ENCODE measurements around the gene ZNF625.

DNA sequence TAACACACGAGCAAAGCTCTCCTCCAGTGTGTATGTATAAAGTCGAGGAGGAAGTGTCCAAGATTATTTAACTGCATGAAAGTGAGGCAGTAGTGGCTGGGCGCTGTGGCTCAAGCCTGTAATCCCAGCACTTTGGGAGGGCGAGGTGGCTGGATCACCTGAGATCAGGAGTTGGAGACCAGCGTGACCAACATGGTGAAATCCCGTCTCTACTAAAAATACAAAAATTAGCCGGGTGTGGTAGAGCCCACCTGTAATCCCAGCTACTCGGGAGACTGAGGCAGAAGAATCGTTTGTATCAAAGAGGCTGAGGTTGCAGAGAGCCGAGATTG lies 15.2 kb downstream of the ZNF625 start:
- TF ChIP-seq, protein P1, sequence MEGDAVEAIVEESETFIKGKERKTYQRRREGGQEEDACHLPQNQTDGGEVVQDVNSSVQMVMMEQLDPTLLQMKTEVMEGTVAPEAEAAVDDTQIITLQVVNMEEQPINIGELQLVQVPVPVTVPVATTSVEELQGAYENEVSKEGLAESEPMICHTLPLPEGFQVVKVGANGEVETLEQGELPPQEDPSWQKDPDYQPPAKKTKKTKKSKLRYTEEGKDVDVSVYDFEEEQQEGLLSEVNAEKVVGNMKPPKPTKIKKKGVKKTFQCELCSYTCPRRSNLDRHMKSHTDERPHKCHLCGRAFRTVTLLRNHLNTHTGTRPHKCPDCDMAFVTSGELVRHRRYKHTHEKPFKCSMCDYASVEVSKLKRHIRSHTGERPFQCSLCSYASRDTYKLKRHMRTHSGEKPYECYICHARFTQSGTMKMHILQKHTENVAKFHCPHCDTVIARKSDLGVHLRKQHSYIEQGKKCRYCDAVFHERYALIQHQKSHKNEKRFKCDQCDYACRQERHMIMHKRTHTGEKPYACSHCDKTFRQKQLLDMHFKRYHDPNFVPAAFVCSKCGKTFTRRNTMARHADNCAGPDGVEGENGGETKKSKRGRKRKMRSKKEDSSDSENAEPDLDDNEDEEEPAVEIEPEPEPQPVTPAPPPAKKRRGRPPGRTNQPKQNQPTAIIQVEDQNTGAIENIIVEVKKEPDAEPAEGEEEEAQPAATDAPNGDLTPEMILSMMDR (conservative IDR thresholded peaks at IDR 0.05; ENCODE audit: low read length), result no peak
- no peak for TF ChIP-seq EZH2phosphoT487 (IDR thresholded peaks at IDR 0.05; ENCODE audit: borderline replicate concordance)

All from Loucy (cell line).